ENCODE results near the gene PECR.

DNA sequence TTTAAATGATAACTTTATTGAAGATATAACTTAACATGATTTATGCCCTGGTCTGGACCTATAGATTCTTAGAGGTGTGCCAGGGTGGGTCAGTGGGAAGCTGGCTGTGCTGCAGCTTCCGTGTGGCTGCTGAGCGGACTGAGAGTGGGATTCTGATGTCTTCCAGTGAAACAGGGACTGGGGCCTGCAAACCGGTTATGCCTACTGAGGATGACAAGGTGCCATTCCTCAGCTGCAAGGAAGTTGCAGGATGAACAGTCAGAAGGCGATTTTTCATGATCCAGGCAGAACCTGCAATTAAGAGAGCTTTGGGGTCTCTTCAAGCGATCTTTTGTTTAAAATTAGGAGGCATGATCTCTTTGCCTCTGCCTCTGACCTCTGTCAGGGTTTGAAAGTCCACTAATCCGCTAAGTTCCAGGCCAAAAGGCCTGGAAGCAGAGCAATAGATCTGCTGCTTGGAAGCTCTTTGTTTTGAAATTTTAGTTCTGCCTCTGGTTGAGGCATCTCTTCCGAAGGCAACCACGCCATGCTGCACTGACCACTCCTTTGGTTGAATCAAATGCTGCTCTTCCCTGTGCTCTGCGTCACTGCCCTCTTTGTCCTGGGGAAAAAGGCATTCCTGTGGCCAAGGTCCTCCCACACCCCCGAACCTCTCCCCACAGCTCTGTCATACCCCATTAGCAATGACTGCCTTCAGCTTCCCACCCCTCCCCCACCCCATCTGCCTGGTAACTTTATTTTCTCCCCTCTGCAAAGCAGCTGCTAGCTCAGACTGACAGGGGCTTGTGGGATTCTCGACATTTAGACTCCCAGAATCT lies 2.1 kb upstream of the PECR start:
- TF ChIP-seq CTCF (conservative IDR thresholded peaks at IDR 0.05; ENCODE audit: low read depth, low read length) (no peak), EZH2phosphoT487 (IDR thresholded peaks at IDR 0.05; ENCODE audit: borderline replicate concordance, low read length) (no peak), EZH2 (IDR thresholded peaks at IDR 0.05; ENCODE audit: low read length, unreplicated experiment) (no peak)
